T-helper 22 cell (primary cell): Measurements from ENCODE around the gene CDC34.

ENCODE experiments used
- DNase-seq: peaks from one replicate; pipeline ENCODE4 v3.0.0-alpha.2; 2020; ENCODE audit warnings: low read depth

Gene CDC34

GRCh38 chr19:497491-497868 lies 34.1 kb upstream of the CDC34 start:
- DNase-seq = no peak

GRCh38 chr19:497869-498510 lies 33.6 kb upstream of the CDC34 start:
- DNase-seq = no peak

- no peak for DNase-seq
Observed at GRCh38 chr19:498511-498891, 33.1 kb upstream of the CDC34 start.

- DNase-seq = no peak
Observed at GRCh38 chr19:498977-499623, 32.5 kb upstream of the CDC34 start.

GRCh38 chr19:501646-502045 lies 29.9 kb upstream of the CDC34 start:
- no peak for DNase-seq

GRCh38 chr19:504616-505015 lies 26.9 kb upstream of the CDC34 start:
- DNase-seq = no peak

- DNase-seq = peak; percentile 91
Observed at GRCh38 chr19:506404-507285, 24.9 kb upstream of the CDC34 start.

- peak; percentile 75 for DNase-seq
Observed at GRCh38 chr19:507286-508203, 24.0 kb upstream of the CDC34 start, which contains the start of gene TPGS1. Gene TPGS1 (plus strand): TSS chr19:507497. CDS start chr19:507507, 10 bp downstream.

GRCh38 chr19:508204-509150 lies 23.1 kb upstream of the CDC34 start:
- no peak for DNase-seq

GRCh38 chr19:510606-511100 lies 20.9 kb upstream of the CDC34 start:
- peak; percentile 76 for DNase-seq

- DNase-seq = peak; percentile 93
Observed at GRCh38 chr19:511101-511851, 20.3 kb upstream of the CDC34 start.

- no peak for DNase-seq
Observed at GRCh38 chr19:512547-513365, 18.8 kb upstream of the CDC34 start.

GRCh38 chr19:513368-514165 lies 18.0 kb upstream of the CDC34 start:
- no peak for DNase-seq

GRCh38 chr19:514166-514663 lies 17.3 kb upstream of the CDC34 start:
- DNase-seq = no peak

- no peak for DNase-seq
Observed at GRCh38 chr19:517721-518597, 13.6 kb upstream of the CDC34 start.

- DNase-seq = peak; percentile 27
Observed at GRCh38 chr19:518598-519231, 12.8 kb upstream of the CDC34 start.
